SK-N-SH (cell line): ENCODE data around the gene HBG1.

ENCODE experiments used
- CHD2 ChIP-seq: fragments of 150-350 bp; IDR thresholded peaks from 2 replicates; pipeline ENCODE4 v1.6.1; 2018; ENCODE audit warnings: low read length; ENCODE audit not compliant: partially characterized antibody
- CTCF ChIP-seq: fragments of 200-600 bp; sonication (generic); IDR thresholded peaks from 2 replicates; pipeline ENCODE4 v1.6.1; 2017; ENCODE audit warnings: antibody characterized with exemption, mild to moderate bottlenecking, moderate library complexity
- ELF1 ChIP-seq: IDR thresholded peaks from 2 replicates; pipeline ENCODE4 v1.4.0; 2012
- EP300 ChIP-seq, 2 experiments: IDR thresholded peaks; 2 replicates each; pipeline versions ENCODE4 v1.4.0 to v1.6.1; 2012; ENCODE audit warnings: borderline replicate concordance in 1 of 2, low read depth in 1 of 2, low read length in 1 of 2
- MXI1 ChIP-seq: IDR thresholded peaks from 2 replicates; pipeline ENCODE4 v1.6.1; 2012; ENCODE audit warnings: mild to moderate bottlenecking, low read depth, low read length, improper control_type of control experiment
- NRF1 ChIP-seq: IDR thresholded peaks from 2 replicates; pipeline ENCODE4 v1.6.1; 2012; ENCODE audit warnings: low read depth, mild to moderate bottlenecking, low read length
- PBX3 ChIP-seq: IDR thresholded peaks from 2 replicates; pipeline ENCODE4; 2012
- POLR2AphosphoS5 ChIP-seq: IDR thresholded peaks from 2 replicates; pipeline ENCODE4 v1.6.1; 2012; ENCODE audit warnings: low read depth, low read length
- RCOR1 ChIP-seq: fragments of 150-350 bp; IDR thresholded peaks from 2 replicates; pipeline ENCODE4 v1.6.1; 2017; ENCODE audit warnings: antibody characterized with exemption, low read length
- RFX5 ChIP-seq: IDR thresholded peaks from 2 replicates; pipeline ENCODE4 v1.6.1; 2012; ENCODE audit warnings: mild to moderate bottlenecking, improper control_type of control experiment, low read length
- SIN3A ChIP-seq: IDR thresholded peaks from 2 replicates; pipeline ENCODE4 v1.6.1; 2012; ENCODE audit warnings: low read depth, mild to moderate bottlenecking, low read length, moderate library complexity, borderline replicate concordance
- TAF1 ChIP-seq: IDR thresholded peaks from 2 replicates; pipeline ENCODE4 v1.6.1; 2012; ENCODE audit warnings: low read depth, mild to moderate bottlenecking, low read length, moderate library complexity, borderline replicate concordance
- TCF12 ChIP-seq: IDR thresholded peaks from 2 replicates; pipeline ENCODE4 v1.4.0; 2012
- YY1 ChIP-seq: IDR thresholded peaks from 2 replicates; pipeline ENCODE4 v1.4.0; 2012; ENCODE audit warnings: low read depth, mild to moderate bottlenecking

DNA sequence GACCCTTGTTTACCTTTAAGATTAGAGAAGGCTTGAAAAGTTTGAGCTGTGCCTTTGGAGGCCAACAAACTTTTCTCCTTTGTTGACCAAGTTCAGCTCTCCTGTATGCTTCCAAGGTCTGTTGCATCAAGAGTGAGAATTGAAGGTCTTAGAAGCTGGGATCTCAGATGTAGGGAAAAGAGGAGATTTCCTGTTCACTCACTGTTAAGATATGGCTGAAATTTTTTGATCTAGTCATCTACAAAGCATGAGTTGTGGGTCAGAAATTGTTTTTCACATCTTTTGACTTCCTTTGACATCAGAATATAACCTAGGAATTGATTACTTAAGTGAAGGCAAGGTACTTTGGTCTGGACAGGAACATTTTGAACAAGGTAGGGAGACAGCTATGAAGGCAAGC is 40.0 kb upstream of the HBG1 start:
- TF ChIP-seq CTCF = no peak
- TF ChIP-seq RFX5 = no peak
- no peak for TF ChIP-seq POLR2AphosphoS5
- TF ChIP-seq CHD2 = no peak
- TF ChIP-seq YY1 = no peak
- no peak for TF ChIP-seq MXI1
- TF ChIP-seq SIN3A = no peak
- TF ChIP-seq NRF1 = no peak
- no peak for TF ChIP-seq PBX3
- TF ChIP-seq TAF1 = no peak
- TF ChIP-seq ELF1 = no peak
- no peak for TF ChIP-seq RCOR1
- no peak for TF ChIP-seq EP300 (IDR thresholded peaks at IDR 0.05; ENCODE audit: borderline replicate concordance in 1 of 2, low read depth in 1 of 2, low read length in 1 of 2)
- no peak for TF ChIP-seq TCF12
